Fibroblast of the aortic adventitia (primary cell): ENCODE data around the gene KRTAP29-1. TPM values are rescaled to one million over a fixed set of nuclear protein-coding genes. Genes with fewer than 3 reads are reported as not detected.
"Not testable (repeated sequence)": the region's sequence is repeated elsewhere in the genome, so short reads cannot be mapped to it uniquely, and the experiment has no call there.

Experiments
- DNase-seq: peaks from one replicate; pipeline ENCODE4 v3.0.0-alpha.2; 2010; ENCODE audit warnings: low read depth
- H3K4me3 ChIP-seq: 2 replicates; pipeline ENCODE4 v1.5.1; 2011; ENCODE audit warnings: low read depth, mild to moderate bottlenecking, control low read depth, low read length, moderate library complexity
- CTCF ChIP-seq: IDR thresholded peaks from 2 replicates; pipeline ENCODE4 v1.5.1; 2011; ENCODE audit warnings: mild to moderate bottlenecking, low read length, control low read depth, inconsistent platforms; ENCODE audit not compliant: insufficient read depth
- total RNA-seq: library from RNA; depleted of rRNA; stranded (reverse); fragments of >200 nt; gene quantifications from 2 replicates; pipeline ENCODE4 v1.2.3, GENCODE V29; 2012; ENCODE audit warnings: low replicate concordance

Gene KRTAP29-1
- total RNA-seq, 1 donor: not detected

DNA sequence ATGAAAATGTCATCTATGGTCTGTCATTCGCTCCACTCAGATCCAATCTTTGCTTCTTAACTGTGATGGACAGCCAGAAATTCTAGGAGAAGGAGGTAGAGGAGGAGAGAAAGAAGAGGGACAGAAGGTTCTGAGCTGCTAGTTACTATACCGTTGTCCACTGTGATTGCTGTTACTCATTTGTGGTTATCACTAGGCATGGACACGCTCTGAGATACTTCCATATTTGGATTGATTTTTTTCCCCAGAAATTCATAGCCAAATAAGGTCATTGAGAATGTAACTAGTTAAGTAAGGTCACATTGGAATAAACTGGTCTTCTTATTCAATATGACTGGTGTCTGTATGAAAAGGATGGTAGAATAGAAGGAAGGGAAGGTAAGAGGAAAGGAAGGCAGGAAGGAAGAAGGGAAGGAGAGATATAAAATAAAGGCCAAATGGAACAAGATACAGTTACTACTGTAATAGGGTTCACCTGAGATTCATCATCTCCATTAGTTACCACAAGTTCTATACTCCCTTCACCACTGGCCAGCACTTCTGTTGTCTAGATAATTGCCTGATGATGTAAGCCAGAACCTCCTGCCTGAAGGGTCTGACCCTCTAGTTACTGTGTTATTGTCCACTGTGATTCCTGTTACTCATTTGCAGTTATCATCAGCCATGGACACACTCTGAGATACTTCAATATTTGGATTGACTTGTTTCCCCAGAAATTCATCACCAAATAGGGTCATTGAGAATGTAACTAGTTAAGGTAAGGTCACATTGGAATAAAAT is 24.3 kb downstream of the KRTAP29-1 start:
- TF ChIP-seq CTCF: no peak
- DNase-seq: no peak
- no peak overlapping the region for H3K4me3 ChIP-seq

DNA sequence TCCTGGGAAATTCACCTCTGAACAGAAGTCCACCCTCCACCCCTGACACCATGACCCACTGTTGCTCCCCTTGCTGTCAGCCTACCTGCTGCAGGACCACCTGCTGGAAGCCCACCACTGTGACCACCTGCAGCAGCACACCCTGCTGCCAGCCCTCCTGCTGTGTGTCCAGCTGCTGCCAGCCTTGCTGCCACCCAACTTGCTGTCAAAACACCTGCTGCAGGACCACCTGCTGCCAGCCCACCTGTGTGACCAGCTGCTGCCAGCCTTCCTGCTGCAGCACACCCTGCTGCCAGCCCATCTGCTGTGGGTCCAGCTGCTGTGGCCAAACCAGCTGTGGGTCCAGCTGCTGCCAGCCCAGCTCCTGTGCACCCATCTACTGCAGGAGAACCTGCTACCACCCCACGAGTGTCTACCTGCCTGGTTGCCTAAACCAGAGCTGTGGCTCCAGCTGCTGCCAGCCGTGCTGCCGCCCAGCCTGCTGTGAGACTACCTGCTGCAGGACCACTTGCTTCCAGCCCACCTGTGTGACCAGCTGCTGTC is 26.9 kb downstream of the KRTAP29-1 start, which contains the start of gene KRTAP9-7:
Gene KRTAP9-7, plus strand, starts transcription at position 51 of the 543 bp plus-strand sequence. Its CDS starts 0 bp downstream, at position 51.
- not testable (repeated sequence) for DNase-seq, H3K4me3 ChIP-seq

GRCh38 chr17:41271858-41272257 is 30.8 kb downstream of the KRTAP29-1 start:
- DNase-seq: no peak

GRCh38 chr17:41271323-41271722 is 31.3 kb downstream of the KRTAP29-1 start:
- not testable (repeated sequence) for H3K4me3 ChIP-seq, DNase-seq

More at GRCh38 chr17:41271858-41272257, 30.8 kb downstream of the KRTAP29-1 start:
- TF ChIP-seq CTCF: no peak
- H3K4me3 ChIP-seq: no peak overlapping the region

DNA sequence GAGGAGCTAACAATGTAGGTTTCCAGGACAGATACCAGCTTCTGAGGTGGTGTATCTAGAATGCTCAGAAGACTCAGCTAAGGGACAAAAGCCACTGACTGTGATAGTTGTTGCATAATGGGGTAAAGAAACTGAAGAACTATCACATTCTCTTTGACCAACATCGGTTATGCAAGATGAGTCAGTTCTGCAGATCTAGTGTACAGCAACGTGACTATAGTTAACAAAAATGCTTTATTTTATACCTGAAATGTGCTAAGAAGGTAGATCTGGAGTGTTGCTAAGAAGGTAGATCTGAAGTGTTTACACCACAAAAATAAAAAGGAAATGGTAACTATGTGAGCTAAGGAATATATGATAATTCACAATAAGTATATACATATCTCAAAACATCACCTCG is 34.9 kb downstream of the KRTAP29-1 start:
- no peak for DNase-seq
- no peak overlapping the region for H3K4me3 ChIP-seq
- TF ChIP-seq CTCF: no peak

GRCh38 chr17:41265078-41265477 is 37.6 kb downstream of the KRTAP29-1 start, which contains the start of gene KRTAP9-6:
Gene KRTAP9-6, plus strand, starts transcription at chr17:41265378. Its CDS starts 0 bp downstream, at chr17:41265378.
- no peak for TF ChIP-seq CTCF
- H3K4me3 ChIP-seq: no peak within 1 kb of the TSS
- DNase-seq: no peak

DNA sequence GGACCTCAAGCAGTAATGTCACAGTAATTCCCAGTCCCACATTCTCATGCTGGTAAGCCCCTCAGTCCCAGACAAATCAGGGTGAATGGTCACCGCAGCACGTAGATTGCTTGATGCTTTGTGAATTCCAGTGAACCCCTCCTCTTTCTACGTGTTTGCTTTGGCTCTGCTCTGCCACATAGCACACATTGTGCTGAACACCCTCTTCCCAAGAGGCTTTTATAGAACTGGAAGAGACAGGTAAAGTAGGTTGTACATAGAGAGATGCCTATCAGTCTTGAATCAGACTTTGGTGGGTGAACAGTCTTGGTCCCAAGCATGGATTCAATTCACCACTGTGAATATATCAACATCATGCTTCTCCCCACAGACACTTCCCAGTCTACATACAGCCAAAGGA is 38.1 kb downstream of the KRTAP29-1 start:
- TF ChIP-seq CTCF: no peak
- no peak for DNase-seq
- H3K4me3 ChIP-seq: no peak overlapping the region

DNA sequence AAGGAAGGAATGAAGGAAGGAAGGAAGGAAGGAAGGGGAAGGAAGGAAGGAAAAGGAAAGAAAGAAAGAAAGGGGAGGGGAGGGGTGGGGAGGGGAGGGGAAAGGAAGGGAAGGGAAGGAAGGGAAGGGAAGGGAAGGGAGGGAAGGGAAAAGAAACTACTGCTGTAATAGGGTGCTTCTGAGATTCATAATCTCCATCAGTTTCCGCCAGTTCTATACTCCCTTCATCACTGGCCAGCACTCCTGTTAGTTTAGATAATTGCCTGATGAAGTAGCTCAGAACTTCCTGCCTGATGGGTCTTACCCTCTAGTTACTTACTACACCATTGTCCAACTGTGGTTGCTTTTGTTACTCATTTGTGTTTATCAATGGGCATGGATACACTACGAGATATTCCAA is 39.4 kb downstream of the KRTAP29-1 start:
- H3K4me3 ChIP-seq: no peak overlapping the region
- no peak for DNase-seq
- TF ChIP-seq CTCF: no peak
